Measurements from ENCODE around the gene DNHD1. TPM values are rescaled to one million over a fixed set of nuclear protein-coding genes. Genes with fewer than 3 reads are reported as not detected.

DNHD1 gene
- total and polyA plus RNA-seq, 9 of the 15 experiments (the other 6 are each of a cell fraction or from before 2014, with no cell fraction given): 0.82 to 9.7 (median 3.8) TPM

GRCh38 chr11:6608011-6608410 lies 110.9 kb downstream of the DNHD1 start:
- no peak for TF ChIP-seq SP2 (IDR thresholded peaks at IDR 0.05; ENCODE audit: extremely low read depth, low read depth, low read length, poor library complexity, severe bottlenecking)
- TF ChIP-seq CLOCK (CRISPR knock-in tag; IDR thresholded peaks at IDR 0.05; ENCODE audit: borderline replicate concordance): no peak
- no peak for TF ChIP-seq BRD4 (IDR thresholded peaks at IDR 0.05)
- TF ChIP-seq USF2 (CRISPR knock-in tag; IDR thresholded peaks at IDR 0.05): no peak
- intact Hi-C loops (cut with micrococcal nuclease) (no loop called here), in situ Hi-C loops (cut with MboI) (loop anchor here (5.0 kb wide), 1 partner anchor 76 kb away; no protein-coding TSS in a partner anchor)
- BruUV-seq (replicated peaks): no TSS peak
- H3K36me3 ChIP-seq (ENCODE audit: control insufficient read depth, insufficient read depth, low read length): peaks cover 51% of the 10 kb centered on the region
- peaks cover 29 to 36% of the 10 kb centered on the region in 2 experiments for H3K4me1 ChIP-seq (replicated peaks in 1 of 2; ENCODE audit: control insufficient read depth in 2 of 2, insufficient read depth in 2 of 2, low read length in 2 of 2)
- ATAC-seq (no peak), DNase-seq (ENCODE audit: extremely low read depth in 1 of 4, low spot score in 3 of 4) (no peak), FAIRE-seq (no peak)
- H3K9me1 ChIP-seq (ENCODE audit: control insufficient read depth, insufficient read depth, low read length): no peaks in the 10 kb centered on the region
- 90% methylated on average over 9 of the region's 9 CpGs for WGBS (ENCODE audit: insufficient coverage, low coverage, missing lambda C conversion rate)
- H3K27ac ChIP-seq (ENCODE audit: extremely low read depth, low read depth, low read length): peak overlapping the region; percentile 85; the same call in 1 of the 3 replicates
- H3K4me2 ChIP-seq (ENCODE audit: insufficient read depth, low read length): no peak overlapping the region
- H3K79me2 ChIP-seq (ENCODE audit: control insufficient read depth, insufficient read depth, low read length): peaks cover 68% of the 10 kb centered on the region
- no peak overlapping the region for H3K4me3 ChIP-seq
- peak overlapping the region in 1 of 2 experiments; percentile 59; a peak in 1 of 4 replicates for H3K9ac ChIP-seq (ENCODE audit: insufficient read depth in 1 of 2, low read depth in 2 of 2, low read length in 2 of 2)
- no peak overlapping the region for H2AFZ ChIP-seq (ENCODE audit: low read depth, low read length)
- CTCF ChIA-PET (ENCODE audit: low intra/inter-chr PET ratio): no interaction called here
- H4K20me1 ChIP-seq (replicated peaks; ENCODE audit: control insufficient read depth, insufficient read depth, low read length): no peaks in the 10 kb centered on the region
- POLR2A ChIA-PET: interaction anchor here (1.8 kb wide), 3 partner anchors 11 to 24 kb away, joined by 5 to 17 read pairs (median 11); partner anchors contain the start of gene TPP1
- H3K9me3 ChIP-seq (replicated peaks; ENCODE audit: control insufficient read depth, insufficient read depth, low read depth, low read length): no peaks in the 10 kb centered on the region
- no peaks in the 10 kb centered on the region for H3K27me3 ChIP-seq (ENCODE audit: control insufficient read depth in 2 of 2, insufficient read depth in 2 of 2, low read length in 2 of 2)
